ENCODE results near the gene DCC. TPM values are rescaled to one million over a fixed set of nuclear protein-coding genes. Genes with fewer than 3 reads are reported as not detected.

The DCC gene
- total RNA-seq, 4 donors from 2014 or later = 0.84 to 1.2 TPM; not detected in 2

DNA sequence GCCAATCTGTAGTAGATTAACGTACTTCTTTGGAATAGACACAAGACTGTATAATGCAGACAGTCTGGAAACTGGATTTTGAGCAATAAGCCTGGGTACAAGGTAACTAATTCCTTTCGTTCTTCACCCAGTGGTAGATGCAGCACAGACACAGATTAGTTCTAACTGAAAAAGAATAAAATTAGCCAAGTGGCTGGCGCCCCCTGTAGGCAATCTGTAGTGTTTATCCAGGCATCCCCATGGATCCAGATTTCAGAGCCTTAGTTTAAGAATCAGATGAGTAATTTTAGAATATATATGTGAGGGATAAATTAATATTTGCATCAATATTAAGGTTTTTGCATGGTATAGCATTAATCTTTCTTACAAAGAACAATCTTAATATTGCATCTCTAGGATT lies 563.9 kb downstream of the DCC start:
- Histone ChIP-seq H3K4me3 (no peak overlapping the region), H3K27me3 (no peaks in the 10 kb centered on the region), H3K4me1 (peaks cover 0 to 11% (median under 1%) of the 10 kb centered on the region in 4 donors), H3K36me3 (no peaks in the 10 kb centered on the region), H3K9me3 (no peaks in the 10 kb centered on the region), H3K27ac (no peak overlapping the region)
- 16 to 27% methylated on average over 3 of the region's 3 CpGs for WGBS, 2 donors
- DNase-seq (ENCODE audit: low spot score in 2 of 2) = peak in 1 of 2 donors; percentile 13
- TF ChIP-seq EP300 (IDR thresholded peaks at IDR 0.05) (no peak), POLR2A (IDR thresholded peaks at IDR 0.05) (no peak)
- TF ChIP-seq, protein P1, sequence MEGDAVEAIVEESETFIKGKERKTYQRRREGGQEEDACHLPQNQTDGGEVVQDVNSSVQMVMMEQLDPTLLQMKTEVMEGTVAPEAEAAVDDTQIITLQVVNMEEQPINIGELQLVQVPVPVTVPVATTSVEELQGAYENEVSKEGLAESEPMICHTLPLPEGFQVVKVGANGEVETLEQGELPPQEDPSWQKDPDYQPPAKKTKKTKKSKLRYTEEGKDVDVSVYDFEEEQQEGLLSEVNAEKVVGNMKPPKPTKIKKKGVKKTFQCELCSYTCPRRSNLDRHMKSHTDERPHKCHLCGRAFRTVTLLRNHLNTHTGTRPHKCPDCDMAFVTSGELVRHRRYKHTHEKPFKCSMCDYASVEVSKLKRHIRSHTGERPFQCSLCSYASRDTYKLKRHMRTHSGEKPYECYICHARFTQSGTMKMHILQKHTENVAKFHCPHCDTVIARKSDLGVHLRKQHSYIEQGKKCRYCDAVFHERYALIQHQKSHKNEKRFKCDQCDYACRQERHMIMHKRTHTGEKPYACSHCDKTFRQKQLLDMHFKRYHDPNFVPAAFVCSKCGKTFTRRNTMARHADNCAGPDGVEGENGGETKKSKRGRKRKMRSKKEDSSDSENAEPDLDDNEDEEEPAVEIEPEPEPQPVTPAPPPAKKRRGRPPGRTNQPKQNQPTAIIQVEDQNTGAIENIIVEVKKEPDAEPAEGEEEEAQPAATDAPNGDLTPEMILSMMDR (IDR thresholded peaks at IDR 0.05) = peak; percentile 31 to 42 (median 36)

DNA sequence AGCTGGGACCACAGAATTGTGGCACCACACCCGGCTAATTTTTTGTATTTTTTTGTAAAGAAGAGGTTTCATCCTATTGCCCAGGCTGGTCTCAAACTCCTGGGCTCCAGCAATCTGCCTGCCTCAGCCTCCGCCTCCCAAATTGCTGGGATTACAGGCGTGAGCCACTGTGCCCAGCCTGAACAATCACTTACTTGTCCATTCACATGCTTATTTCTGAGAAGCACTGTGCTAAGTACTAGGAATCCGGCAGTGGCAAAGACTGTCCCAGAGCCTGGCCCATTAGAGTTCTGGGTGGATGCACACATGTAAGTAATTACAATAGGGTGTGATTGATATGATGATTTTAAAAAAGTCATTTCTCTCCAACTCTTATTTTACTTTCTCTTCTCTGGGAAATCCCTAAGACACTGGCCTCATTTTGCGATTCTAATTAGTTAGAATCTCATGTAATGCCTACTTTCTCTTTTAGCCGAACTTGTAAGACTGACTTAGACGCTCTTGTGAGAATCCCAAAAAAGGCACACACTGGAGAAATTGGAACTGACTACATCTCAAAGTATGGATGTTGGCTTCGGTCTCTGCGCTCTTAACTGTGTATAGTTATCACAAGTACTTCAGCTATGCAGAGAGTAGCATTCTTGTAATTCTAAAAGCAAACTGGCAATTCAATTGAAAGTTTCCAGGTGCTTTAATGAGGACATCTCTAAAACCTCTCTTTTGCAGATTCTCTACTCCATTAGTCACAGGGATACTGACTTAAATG lies 567.7 kb downstream of the DCC start:
- no peaks in the 10 kb centered on the region for H3K9me3 ChIP-seq
- H3K4me1 ChIP-seq = peaks cover 0 to 11% (median 0%) of the 10 kb centered on the region in 4 donors
- TF ChIP-seq, protein P1 (IDR thresholded peaks at IDR 0.05) = no peak
- TF ChIP-seq EP300 (IDR thresholded peaks at IDR 0.05) = no peak
- TF ChIP-seq POLR2A (IDR thresholded peaks at IDR 0.05) = no peak
- H3K4me3 ChIP-seq = peak overlapping the region in 2 of 4 donors; percentile 3 to 22
- 52 to 59% methylated on average over 9 of the region's 9 CpGs for WGBS, 2 donors
- peak overlapping the region in 1 of 4 donors; percentile 46 for H3K27ac ChIP-seq
- no peaks in the 10 kb centered on the region for H3K27me3 ChIP-seq
- H3K36me3 ChIP-seq = no peaks in the 10 kb centered on the region
- no peak for DNase-seq (ENCODE audit: low spot score in 2 of 2)

DNA sequence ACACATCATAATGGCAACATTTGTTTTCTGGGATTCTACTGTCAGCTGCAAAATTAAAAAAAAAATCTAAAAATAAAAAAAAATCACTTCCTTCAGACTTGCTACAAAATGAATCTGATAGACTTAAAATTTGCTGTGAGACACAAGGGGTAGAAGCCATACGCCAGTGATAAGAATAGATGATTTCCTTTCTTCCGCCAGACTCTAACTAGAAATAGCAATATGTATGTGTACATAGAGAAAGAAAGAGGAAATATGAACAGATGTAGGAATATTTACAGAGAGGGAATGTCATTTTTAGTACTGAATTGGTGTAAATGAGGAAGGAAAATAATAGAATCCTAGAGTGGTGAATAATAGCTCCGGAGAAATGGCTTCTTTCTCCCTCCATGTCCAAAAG lies 574.2 kb downstream of the DCC start:
- no peak overlapping the region for H3K4me3 ChIP-seq
- H3K27me3 ChIP-seq = no peaks in the 10 kb centered on the region
- DNase-seq (ENCODE audit: low spot score in 2 of 2) = no peak
- TF ChIP-seq EP300 (IDR thresholded peaks at IDR 0.05) (no peak), POLR2A (IDR thresholded peaks at IDR 0.05) (no peak)
- TF ChIP-seq, protein P1 (IDR thresholded peaks at IDR 0.05) = no peak
- no peaks in the 10 kb centered on the region for H3K9me3 ChIP-seq
- no peaks in the 10 kb centered on the region for H3K4me1 ChIP-seq
- no peak overlapping the region for H3K27ac ChIP-seq
- 63 to 64% methylated on average over 3 of the region's 3 CpGs for WGBS, 2 donors
- H3K36me3 ChIP-seq = no peaks in the 10 kb centered on the region

DNA sequence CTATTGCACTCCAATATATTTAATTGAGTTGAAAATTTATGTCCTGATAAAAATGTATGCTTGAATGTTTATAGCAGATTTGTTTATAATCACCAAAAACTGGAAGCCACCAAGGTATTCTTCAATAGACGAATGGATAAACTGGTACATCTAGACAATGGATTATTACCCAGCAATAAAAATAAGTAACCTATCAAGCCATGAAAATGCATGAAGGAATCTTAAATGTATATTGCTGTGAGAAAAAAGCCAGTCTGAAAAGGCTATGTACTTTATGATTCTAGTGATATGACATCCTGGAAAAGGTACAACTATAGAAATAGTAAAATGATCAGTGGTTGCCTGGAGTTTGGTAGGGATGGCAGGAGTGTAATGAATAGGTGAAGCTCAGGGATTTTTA lies 580.7 kb downstream of the DCC start:
- Histone ChIP-seq H3K36me3 (no peaks in the 10 kb centered on the region), H3K4me1 (no peaks in the 10 kb centered on the region), H3K27me3 (no peaks in the 10 kb centered on the region), H3K9me3 (no peaks in the 10 kb centered on the region), H3K4me3 (no peak overlapping the region), H3K27ac (no peak overlapping the region)
- TF ChIP-seq POLR2A (IDR thresholded peaks at IDR 0.05) (no peak), EP300 (IDR thresholded peaks at IDR 0.05) (no peak)
- TF ChIP-seq, protein P1 (IDR thresholded peaks at IDR 0.05) = no peak
- no peak for DNase-seq (ENCODE audit: low spot score in 2 of 2)
- WGBS, 2 donors = 79 to 92% methylated on average over 1 of the region's 1 CpG

DNA sequence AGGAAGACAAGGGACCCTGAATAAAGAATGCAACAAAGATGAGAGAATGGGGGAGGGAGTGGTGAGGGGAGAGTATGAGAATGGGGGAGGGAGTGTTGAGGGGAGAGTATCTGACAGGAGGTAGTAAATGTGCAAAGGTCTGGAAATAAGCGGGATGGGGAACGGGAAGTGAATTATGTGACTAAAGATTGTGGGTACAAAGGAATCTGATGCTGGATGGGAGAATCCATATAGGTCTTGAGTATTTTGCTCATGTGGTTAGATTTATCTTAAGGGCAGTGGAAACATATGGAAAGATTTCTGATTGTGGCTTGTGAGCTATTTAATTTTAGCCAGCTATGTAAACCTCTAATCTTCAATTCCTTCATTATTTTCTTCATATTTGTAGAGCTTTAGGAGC lies 593.4 kb downstream of the DCC start:
- no peak for DNase-seq (ENCODE audit: low spot score in 2 of 2)
- H3K9me3 ChIP-seq = no peaks in the 10 kb centered on the region
- no peaks in the 10 kb centered on the region for H3K4me1 ChIP-seq
- no peak overlapping the region for H3K27ac ChIP-seq
- WGBS, 2 donors = 88% methylated on average over 2 of the region's 2 CpGs
- no peaks in the 10 kb centered on the region for H3K27me3 ChIP-seq
- no peaks in the 10 kb centered on the region for H3K36me3 ChIP-seq
- H3K4me3 ChIP-seq = no peak overlapping the region
- TF ChIP-seq POLR2A (IDR thresholded peaks at IDR 0.05) (no peak), EP300 (IDR thresholded peaks at IDR 0.05) (no peak)
- TF ChIP-seq, protein P1 (IDR thresholded peaks at IDR 0.05) = no peak

Data from tibial nerve (tissue), 4 donors.